IMR-90 (cell line): ENCODE results near the gene ATP1A3. TPM values are rescaled to one million over a fixed set of nuclear protein-coding genes. Genes with fewer than 3 reads are reported as not detected.

Source experiments
- ATAC-seq: fragments of 200-7000 bp; cut with Tn5 transposase; 2 replicates; pipeline ENCODE4 v1.9.1; 2020; ENCODE audit warnings: low read depth, mild to moderate bottlenecking, moderate library complexity
- BruUV-seq: library from RNA; stranded (reverse); fragments of 400-500 nt; replicated peaks from 2 replicates; lab custom pipeline; 2021; lab: Mats Ljungman, UMichigan
- CTCF ChIA-PET: fragments of 300-600 bp; formaldehyde crosslinking; extraction: SDS; loops from one replicate; lab custom pipeline; 2021; ENCODE audit warnings: antibody characterized with exemption; lab: Yijun Ruan, JAX
- POLR2A ChIA-PET: fragments of 300-600 bp; sonication (Branson Sonifier 250); formaldehyde crosslinking; loops from one replicate; lab custom pipeline; 2022; ENCODE audit warnings: antibody characterized with exemption; ENCODE audit not compliant: unreplicated experiment; lab: Charles Lee
- DNase-seq: peaks from one replicate; pipeline ENCODE4 v3.0.0; 2013
- H2AFZ ChIP-seq: replicated peaks from 2 replicates; pipeline ENCODE3; 2013; ENCODE audit warnings: low read length, mild to moderate bottlenecking; ENCODE audit not compliant: poor library complexity
- H2AK5ac ChIP-seq: 2 replicates; pipeline ENCODE4 v1.6.1; 2013; ENCODE audit warnings: low read depth, low read length, inconsistent platforms
- H2AK9ac ChIP-seq: replicated peaks from 2 replicates; pipeline ENCODE3; 2013; ENCODE audit warnings: mild to moderate bottlenecking, low read depth, low read length, moderate library complexity; ENCODE audit not compliant: poor library complexity
- H2BK120ac ChIP-seq: 2 replicates; pipeline ENCODE4 v1.6.1; 2013; ENCODE audit warnings: low read depth, low read length, inconsistent platforms
- H2BK15ac ChIP-seq: 3 replicates; pipeline ENCODE4 v1.6.1; 2013; ENCODE audit warnings: low read depth, low read length, inconsistent platforms
- H2BK20ac ChIP-seq: 2 replicates; pipeline ENCODE4 v1.6.1; 2013; ENCODE audit warnings: low read depth, mild to moderate bottlenecking, inconsistent platforms, low read length, moderate library complexity
- H2BK5ac ChIP-seq: 2 replicates; pipeline ENCODE4 v1.6.1; 2013; ENCODE audit warnings: mild to moderate bottlenecking, low read depth, low read length, inconsistent platforms; ENCODE audit not compliant: poor library complexity, severe bottlenecking
- H3K14ac ChIP-seq: replicated peaks from 2 replicates; pipeline ENCODE4 v1.6.1; 2013; ENCODE audit warnings: low read depth, low read length, inconsistent platforms
- H3K18ac ChIP-seq: 2 replicates; pipeline ENCODE4 v1.6.1; 2013; ENCODE audit warnings: low read depth, low read length, control low read depth
- H3K23ac ChIP-seq: 2 replicates; pipeline ENCODE4 v1.6.1; 2013; ENCODE audit warnings: low read depth, low read length, inconsistent platforms
- H3K27ac ChIP-seq: 2 replicates; pipeline ENCODE4 v1.5.1; 2013; ENCODE audit warnings: mild to moderate bottlenecking, control low read depth, low read length; ENCODE audit not compliant: insufficient read depth
- H3K27me3 ChIP-seq: 2 replicates; pipeline ENCODE4 v1.6.1; 2013; ENCODE audit warnings: low read length; ENCODE audit not compliant: control insufficient read depth, insufficient read depth
- H3K36me3 ChIP-seq: 2 replicates; pipeline ENCODE4 v1.6.1; 2013; ENCODE audit warnings: low read length, mixed read lengths; ENCODE audit not compliant: control insufficient read depth, insufficient read depth
- H3K4ac ChIP-seq: 2 replicates; pipeline ENCODE4 v1.6.1; 2013; ENCODE audit warnings: low read depth, low read length, inconsistent platforms
- H3K4me1 ChIP-seq: 2 replicates; pipeline ENCODE4 v1.6.1; 2013; ENCODE audit warnings: low read length, mixed read lengths; ENCODE audit not compliant: control insufficient read depth, insufficient read depth
- H3K4me2 ChIP-seq: 2 replicates; pipeline ENCODE4 v1.6.1; 2013; ENCODE audit warnings: low read depth, mild to moderate bottlenecking, control low read depth, low read length, moderate library complexity
- H3K4me3 ChIP-seq: 2 replicates; pipeline ENCODE4 v1.5.1; 2013; ENCODE audit warnings: low read depth, mild to moderate bottlenecking, control low read depth, low read length, moderate library complexity; ENCODE audit not compliant: insufficient read depth
- H3K56ac ChIP-seq: 2 replicates; pipeline ENCODE4 v1.6.1; 2013; ENCODE audit warnings: low read length, inconsistent platforms; ENCODE audit not compliant: insufficient read depth; ENCODE audit errors: extremely low read depth
- H3K79me1 ChIP-seq, 2 experiments: 2 replicates each; pipeline ENCODE4 v1.6.1; 2013; ENCODE audit warnings: low read length in 2 of 2, inconsistent platforms in 1 of 2, low read depth in 1 of 2
- H3K9ac ChIP-seq: 2 replicates; pipeline ENCODE4 v1.6.1; 2013; ENCODE audit warnings: low read depth, low read length, control low read depth
- H3K9me1 ChIP-seq: 2 replicates; pipeline ENCODE4 v1.6.1; 2013; ENCODE audit warnings: low read length, inconsistent platforms; ENCODE audit not compliant: insufficient read depth
- H3K9me3 ChIP-seq: 2 replicates; pipeline ENCODE4 v1.6.1; 2013; ENCODE audit warnings: low read length; ENCODE audit not compliant: control insufficient read depth, insufficient read depth
- H4K20me1 ChIP-seq: 2 replicates; pipeline ENCODE4 v1.6.1; 2013; ENCODE audit warnings: low read length, inconsistent platforms; ENCODE audit not compliant: insufficient read depth
- H4K5ac ChIP-seq: 2 replicates; pipeline ENCODE4 v1.6.1; 2013; ENCODE audit warnings: mild to moderate bottlenecking, low read depth, low read length, control low read depth
- H4K8ac ChIP-seq, 2 experiments: 2 replicates each; pipeline ENCODE4 v1.6.1; 2013; ENCODE audit warnings: low read depth in 2 of 2, low read length in 2 of 2, control low read depth in 1 of 2, inconsistent platforms in 1 of 2
- H4K91ac ChIP-seq: 2 replicates; pipeline ENCODE4 v1.6.1; 2013; ENCODE audit warnings: low read depth, low read length, inconsistent platforms; ENCODE audit not compliant: insufficient read depth
- BHLHE40 ChIP-seq: fragments of 150-350 bp; IDR thresholded peaks from 2 replicates; pipeline ENCODE4 v1.6.1; 2016; ENCODE audit warnings: mild to moderate bottlenecking, low read depth, low read length
- CEBPB ChIP-seq: IDR thresholded peaks from 2 replicates; pipeline ENCODE4 v1.6.1; 2012; ENCODE audit warnings: low read depth, low read length, improper control_type of control experiment
- CTCF ChIP-seq: conservative IDR thresholded peaks from 2 replicates; pipeline ENCODE4 v1.5.1; 2012; ENCODE audit warnings: mild to moderate bottlenecking, low read depth, low read length, improper control_type of control experiment
- ELK1 ChIP-seq: fragments of 150-350 bp; IDR thresholded peaks from 2 replicates; pipeline ENCODE4 v1.6.1; 2016; ENCODE audit warnings: low read depth, mild to moderate bottlenecking, low read length, moderate library complexity, borderline replicate concordance
- FOS ChIP-seq: fragments of 150-350 bp; IDR thresholded peaks from 2 replicates; pipeline ENCODE4 v1.6.1; 2016; ENCODE audit warnings: low read depth, low read length
- MAFK ChIP-seq: IDR thresholded peaks from 2 replicates; pipeline ENCODE4 v1.6.1; 2012; ENCODE audit warnings: low read depth, low read length, improper control_type of control experiment
- MAZ ChIP-seq: IDR thresholded peaks from 2 replicates; pipeline ENCODE4 v1.6.1; 2012; ENCODE audit warnings: low read depth, mild to moderate bottlenecking, low read length, improper control_type of control experiment, moderate library complexity, borderline replicate concordance
- MXI1 ChIP-seq: IDR thresholded peaks from 2 replicates; pipeline ENCODE4 v1.6.1; 2012; ENCODE audit warnings: low read depth, mild to moderate bottlenecking, low read length, moderate library complexity, borderline replicate concordance
- NFE2L2 ChIP-seq: fragments of 150-350 bp; IDR thresholded peaks from 2 replicates; pipeline ENCODE4 v1.6.1; 2016; ENCODE audit warnings: low read depth, mild to moderate bottlenecking, low read length
- POLR2A ChIP-seq: IDR thresholded peaks from 2 replicates; pipeline ENCODE4 v1.6.1; 2012; ENCODE audit warnings: mild to moderate bottlenecking, low read depth, low read length
- RAD21 ChIP-seq: IDR thresholded peaks from 2 replicates; pipeline ENCODE4 v1.6.1; 2012; ENCODE audit warnings: low read length, improper control_type of control experiment
- RFX5 ChIP-seq: IDR thresholded peaks from 2 replicates; pipeline ENCODE4 v1.8.0; 2012; ENCODE audit warnings: low read depth, mild to moderate bottlenecking, low read length, moderate library complexity
- WGBS, 2 experiments: methylation state at CpG; one replicate each; pipeline versions ENCODE4 v1.1.5 to v1.1.7; 2013; ENCODE audit warnings: missing lambda C conversion rate in 2 of 2; ENCODE audit not compliant: insufficient read length in 1 of 2; ENCODE audit errors: extremely low coverage in 2 of 2; 5-methylcytosine and 5-hydroxymethylcytosine counted together
- dilution Hi-C: fragments of 300-500 bp; cut with HindIII; formaldehyde crosslinking; loops from one replicate; pipeline ENCODE4 v1.14.3; 2018; ENCODE audit warnings: low sequenced_read_pairs; ENCODE audit not compliant: unreplicated experiment
- in situ Hi-C: fragments of 300-500 bp; cut with MboI; formaldehyde crosslinking; loops from 3 replicates; pipeline ENCODE4 v1.14.3; 2019; ENCODE audit warnings: low sequenced_read_pairs, inconsistent platforms, mixed read lengths
- intact Hi-C: fragments of 100-400 bp; cut with micrococcal nuclease; formaldehyde crosslinking; loops from 2 replicates; pipeline ENCODE4 v1.10.0; 2022
- polyA plus RNA-seq, 3 experiments: library from polyadenylated mRNA; depleted of rRNA; stranded (reverse); fragments of >200 nt; gene quantifications; 2 replicates each; pipeline ENCODE4 v1.2.3, GENCODE V29; 2012; ENCODE audit warnings: low replicate concordance in 1 of 3
- total RNA-seq: library from RNA; depleted of rRNA; stranded (reverse); fragments of >200 nt; gene quantifications from 2 replicates; pipeline ENCODE4 v1.2.3, GENCODE V29; 2012

ATP1A3 gene
- total and polyA plus RNA-seq, 2 of the 4 experiments (the other 2 are of a cell fraction), result under 0.01 to 0.12 TPM

- TF ChIP-seq NFE2L2, result no peak
- no peak for TF ChIP-seq BHLHE40
Observed at GRCh38 chr19:41924151-41925145, 69.6 kb downstream of the ATP1A3 start (continued).

GRCh38 chr19:41923045-41923788 lies 70.8 kb downstream of the ATP1A3 start:
- ATAC-seq (no peak), DNase-seq (no peak)
- H3K4me1 ChIP-seq, result no peaks in the 10 kb centered on the region
- H2BK20ac ChIP-seq, result no peak overlapping the region
- in situ Hi-C loops (no loop called here), dilution Hi-C loops (no loop called here), intact Hi-C loops (no loop called here)
- peaks cover 18% of the 10 kb centered on the region for H3K9me1 ChIP-seq
- no peak overlapping the region for H2AK9ac ChIP-seq
- peaks cover 84% of the 10 kb centered on the region for H3K27me3 ChIP-seq
- no TSS peak for BruUV-seq
- no peak overlapping the region for H3K18ac ChIP-seq
- H3K4me3 ChIP-seq, result no peak overlapping the region
- no peak overlapping the region for H3K4ac ChIP-seq
- no peak overlapping the region for H4K5ac ChIP-seq
- WGBS, 2 experiments, result 11% methylated on average over 1 of the region's 6 CpGs; no CpG with 5 or more reads in 1 of the 2 experiments
- POLR2A ChIA-PET, result no interaction called here
- peaks cover 27% of the 10 kb centered on the region for H4K20me1 ChIP-seq
- no peak overlapping the region for H2BK120ac ChIP-seq
- no peak overlapping the region for H3K56ac ChIP-seq
- H2BK5ac ChIP-seq, result no peak overlapping the region
- H3K9me3 ChIP-seq, result peaks cover 3% of the 10 kb centered on the region; the same call in 1 of the 2 replicates
- H3K79me1 ChIP-seq, result no peaks in the 10 kb centered on the region
- H3K9ac ChIP-seq, result no peak overlapping the region
- H3K27ac ChIP-seq, result no peak overlapping the region
- H2AK5ac ChIP-seq, result no peak overlapping the region
- H2AFZ ChIP-seq, result no peak overlapping the region
- no peak overlapping the region for H3K14ac ChIP-seq
- CTCF ChIA-PET, result no interaction called here
- H3K23ac ChIP-seq, result no peak overlapping the region
- H4K91ac ChIP-seq, result no peak overlapping the region
- no peak overlapping the region for H3K4me2 ChIP-seq
- no peaks in the 10 kb centered on the region for H3K36me3 ChIP-seq
- H2BK15ac ChIP-seq, result no peak overlapping the region
- no peak overlapping the region for H4K8ac ChIP-seq
- no peak for TF ChIP-seq RFX5
- no peak for TF ChIP-seq RAD21
- TF ChIP-seq MXI1, result no peak
- no peak for TF ChIP-seq CEBPB
- no peak for TF ChIP-seq CTCF
- no peak for TF ChIP-seq MAZ
- no peak for TF ChIP-seq POLR2A
- TF ChIP-seq ELK1, result no peak
- TF ChIP-seq MAFK, result no peak
- TF ChIP-seq NFE2L2, result no peak
- no peak for TF ChIP-seq FOS
